SK-N-SH (cell line): ENCODE data around the gene KRT13. TPM values are rescaled to one million over a fixed set of nuclear protein-coding genes. Genes with fewer than 3 reads are reported as not detected.
A peak's percentile ranks its signal among the peaks of the same experiment; 100 is the strongest.

Source experiments
- CTCF ChIA-PET: fragments of 300-600, 350-600 bp; formaldehyde crosslinking; extraction: SDS; loops from one replicate; lab custom pipeline; 2021; lab: Yijun Ruan, JAX
- POLR2A ChIA-PET: fragments of 350-600 bp; sonication (Branson Sonifier 250); formaldehyde crosslinking; extraction: SDS; loops from one replicate; lab custom pipeline; 2020; ENCODE audit warnings: antibody characterized with exemption, inconsistent platforms; lab: Yijun Ruan, JAX
- DNase-seq: peaks from one replicate; pipeline ENCODE4 v3.0.0; 2012
- H2AFZ ChIP-seq: fragments of 200-600 bp; sonication (generic); 2 replicates; pipeline ENCODE4 v1.8.1; 2016; ENCODE audit warnings: antibody characterized with exemption, mild to moderate bottlenecking, low read depth
- H3F3A ChIP-seq: fragments of 200-600 bp; sonication (generic); replicated peaks from 2 replicates; pipeline ENCODE3; 2016; ENCODE audit warnings: antibody characterized with exemption, mild to moderate bottlenecking; ENCODE audit not compliant: insufficient read depth
- H3K27ac ChIP-seq, 2 experiments: fragments of 200-500 bp in 1 of 2; fragments of 200-600 bp in 1 of 2; sonication (Bioruptor generic) in 1 of 2; sonication (generic), shearing (Covaris generic) in 1 of 2; 2 replicates each; pipeline versions ENCODE4 v1.5.1 to v1.6.1; 2014 to 2016; ENCODE audit warnings: low read depth in 2 of 2, inconsistent platforms in 1 of 2, low read length in 1 of 2, mild to moderate bottlenecking in 1 of 2, mixed read lengths in 1 of 2
- H3K27me3 ChIP-seq: fragments of 200-600 bp; sonication (generic), shearing (Covaris generic); 2 replicates; pipeline ENCODE4 v1.6.1; 2016; ENCODE audit warnings: mixed run types; ENCODE audit not compliant: insufficient read depth
- H3K36me3 ChIP-seq, 2 experiments: fragments of 200-500 bp in 1 of 2; fragments of 200-600 bp in 1 of 2; sonication (Bioruptor generic) in 1 of 2; sonication (generic) in 1 of 2; replicated peaks in 1 of 2; 2 replicates each; pipeline versions ENCODE3 to v1.5.1; 2014 to 2016; ENCODE audit warnings: low read length in 1 of 2, mild to moderate bottlenecking in 1 of 2; ENCODE audit not compliant: insufficient read depth in 2 of 2, control insufficient read depth in 1 of 2
- H3K4me1 ChIP-seq, 2 experiments: fragments of 200-500 bp in 1 of 2; fragments of 200-600 bp in 1 of 2; sonication (Bioruptor generic) in 1 of 2; sonication (generic), shearing (Covaris generic) in 1 of 2; 2 replicates each; pipeline versions ENCODE4 v1.5.1 to v1.6.1; 2014 to 2016; ENCODE audit warnings: low read depth in 1 of 2, low read length in 1 of 2, mixed run types in 1 of 2; ENCODE audit not compliant: insufficient read depth in 2 of 2, control insufficient read depth in 1 of 2
- H3K4me2 ChIP-seq: fragments of 200-600 bp; sonication (generic), shearing (Covaris generic); 2 replicates; pipeline ENCODE4 v1.6.1; 2017; ENCODE audit warnings: mixed run types
- H3K4me3 ChIP-seq, 2 experiments: fragments of 200-500 bp in 1 of 2; fragments of 200-600 bp in 1 of 2; sonication (Bioruptor generic) in 1 of 2; sonication (generic), shearing (Covaris generic) in 1 of 2; 2 replicates each; pipeline versions ENCODE4 v1.5.1 to v1.8.1; 2014 to 2016; ENCODE audit warnings: low read depth in 2 of 2, inconsistent platforms in 1 of 2, low read length in 1 of 2, mild to moderate bottlenecking in 1 of 2, mixed read lengths in 1 of 2, moderate library complexity in 1 of 2
- H3K79me2 ChIP-seq: fragments of 200-600 bp; sonication (generic); 2 replicates; pipeline ENCODE4 v1.8.1; 2017; ENCODE audit warnings: mild to moderate bottlenecking; ENCODE audit not compliant: insufficient read depth
- H3K9ac ChIP-seq: fragments of 200-600 bp; sonication (generic); 2 replicates; pipeline ENCODE4 v1.6.1; 2017; ENCODE audit warnings: mixed run types
- H3K9me2 ChIP-seq: fragments of 200-600 bp; sonication (generic); 2 replicates; pipeline ENCODE4 v1.6.1; 2017; ENCODE audit warnings: mixed run types
- H3K9me3 ChIP-seq: fragments of 200-600 bp; sonication (generic); 2 replicates; pipeline ENCODE4 v1.6.1; 2017; ENCODE audit warnings: mixed run types, mild to moderate bottlenecking, moderate library complexity
- H4K20me1 ChIP-seq: fragments of 200-600 bp; sonication (generic); 2 replicates; pipeline ENCODE4 v1.6.1; 2017; ENCODE audit warnings: mild to moderate bottlenecking, mixed run types; ENCODE audit not compliant: insufficient read depth
- CTCF ChIP-seq: fragments of 200-600 bp; sonication (generic); IDR thresholded peaks from 2 replicates; pipeline ENCODE4 v1.6.1; 2017; ENCODE audit warnings: antibody characterized with exemption, mild to moderate bottlenecking, moderate library complexity
- ELF1 ChIP-seq: IDR thresholded peaks from 2 replicates; pipeline ENCODE4 v1.4.0; 2012
- EP300 ChIP-seq, 2 experiments: IDR thresholded peaks; 2 replicates each; pipeline versions ENCODE4 v1.4.0 to v1.6.1; 2012; ENCODE audit warnings: borderline replicate concordance in 1 of 2, low read depth in 1 of 2, low read length in 1 of 2
- FOXJ3 ChIP-seq: sonication (generic); formaldehyde crosslinking; IDR thresholded peaks from 2 replicates; pipeline ENCODE4 v1.5.1; 2020; ENCODE audit warnings: mild to moderate bottlenecking, missing genetic modification reagents
- GATA2 ChIP-seq: sonication (generic); formaldehyde crosslinking; IDR thresholded peaks from 2 replicates; pipeline ENCODE4 v1.5.0; 2020; ENCODE audit warnings: mild to moderate bottlenecking, missing genetic modification reagents
- MEF2A ChIP-seq: IDR thresholded peaks from 2 replicates; pipeline ENCODE4 v1.4.0; 2012; ENCODE audit warnings: low read depth, borderline replicate concordance
- MXI1 ChIP-seq: IDR thresholded peaks from 2 replicates; pipeline ENCODE4 v1.6.1; 2012; ENCODE audit warnings: mild to moderate bottlenecking, low read depth, low read length, improper control_type of control experiment
- NFIC ChIP-seq: IDR thresholded peaks from 2 replicates; pipeline ENCODE4 v1.4.0; 2012; ENCODE audit warnings: borderline replicate concordance
- NRF1 ChIP-seq: IDR thresholded peaks from 2 replicates; pipeline ENCODE4 v1.6.1; 2012; ENCODE audit warnings: low read depth, mild to moderate bottlenecking, low read length
- POLR2AphosphoS5 ChIP-seq: IDR thresholded peaks from 2 replicates; pipeline ENCODE4 v1.6.1; 2012; ENCODE audit warnings: low read depth, low read length
- TCF12 ChIP-seq: IDR thresholded peaks from 2 replicates; pipeline ENCODE4 v1.4.0; 2012
- YY1 ChIP-seq: IDR thresholded peaks from 2 replicates; pipeline ENCODE4 v1.4.0; 2012; ENCODE audit warnings: low read depth, mild to moderate bottlenecking
- ZBTB33 ChIP-seq: IDR thresholded peaks from 2 replicates; pipeline ENCODE4 v1.4.0; 2012; ENCODE audit warnings: low read depth, borderline replicate concordance
- WGBS: methylation state at CpG from one replicate; pipeline ENCODE4 v1.1.6; 2017; ENCODE audit warnings: low lambda C conversion rate; 5-methylcytosine and 5-hydroxymethylcytosine counted together
- polyA plus RNA-seq, 3 experiments: library from polyadenylated mRNA; depleted of rRNA; stranded (reverse); fragments of >200 nt; gene quantifications; 2 replicates each; pipeline ENCODE4 v1.2.3, GENCODE V29; 2012
- TF ChIP-seq, protein P1 (sequence below): IDR thresholded peaks from 2 replicates; pipeline ENCODE4; 2012
- TF ChIP-seq, protein P2 (sequence below): fragments of 150-350 bp; IDR thresholded peaks from 2 replicates; pipeline ENCODE4 v1.6.1; 2017; ENCODE audit warnings: antibody characterized with exemption, low read length, low read depth, borderline replicate concordance

Gene KRT13
- polyA plus RNA-seq, 1 of the 3 experiments (the other 2 are of a cell fraction) = 0.39 TPM

- H3K36me3 ChIP-seq = no peaks in the 10 kb centered on the region
- ChIA-PET CTCF (interaction anchor here (0.8 to 5.4 kb wide), 7 partner anchors 7 to 126 kb away, joined by 3 to 76 read pairs (median 4); partner anchors contain the start of genes KRT15 and KRT19), POLR2A (no interaction called here)
- H3K9ac ChIP-seq = no peak overlapping the region
- peaks cover 18% of the 10 kb centered on the region for H3F3A ChIP-seq
- H3K27ac ChIP-seq = peak overlapping the region in 1 of 2 experiments; percentile 7; a peak in 1 of 4 replicates
- peaks cover 17 to 43% of the 10 kb centered on the region in 2 experiments; a peak in 3 of 4 replicates for H3K4me1 ChIP-seq
- no peak overlapping the region for H3K4me2 ChIP-seq
- no peaks in the 10 kb centered on the region for H3K79me2 ChIP-seq
- H3K9me2 ChIP-seq = no peaks in the 10 kb centered on the region
- WGBS = 100% methylated on average over 2 of the region's 7 CpGs
- H2AFZ ChIP-seq = no peak overlapping the region
- H3K9me3 ChIP-seq = no peaks in the 10 kb centered on the region
- TF ChIP-seq GATA2 (CRISPR knock-in tag) (no peak), NFIC (no peak), NRF1 (no peak), POLR2AphosphoS5 (no peak), MEF2A (no peak), MXI1 (no peak), CTCF (no peak), EP300 (IDR thresholded peaks at IDR 0.05; ENCODE audit: borderline replicate concordance in 1 of 2, low read depth in 1 of 2, low read length in 1 of 2) (no peak), YY1 (no peak), TCF12 (no peak), ZBTB33 (no peak), FOXJ3 (no peak), ELF1 (no peak)
- TF ChIP-seq, protein P1, sequence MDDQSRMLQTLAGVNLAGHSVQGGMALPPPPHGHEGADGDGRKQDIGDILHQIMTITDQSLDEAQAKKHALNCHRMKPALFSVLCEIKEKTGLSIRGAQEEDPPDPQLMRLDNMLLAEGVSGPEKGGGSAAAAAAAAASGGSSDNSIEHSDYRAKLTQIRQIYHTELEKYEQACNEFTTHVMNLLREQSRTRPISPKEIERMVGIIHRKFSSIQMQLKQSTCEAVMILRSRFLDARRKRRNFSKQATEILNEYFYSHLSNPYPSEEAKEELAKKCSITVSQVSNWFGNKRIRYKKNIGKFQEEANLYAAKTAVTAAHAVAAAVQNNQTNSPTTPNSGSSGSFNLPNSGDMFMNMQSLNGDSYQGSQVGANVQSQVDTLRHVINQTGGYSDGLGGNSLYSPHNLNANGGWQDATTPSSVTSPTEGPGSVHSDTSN = no peak
- TF ChIP-seq, protein P2, sequence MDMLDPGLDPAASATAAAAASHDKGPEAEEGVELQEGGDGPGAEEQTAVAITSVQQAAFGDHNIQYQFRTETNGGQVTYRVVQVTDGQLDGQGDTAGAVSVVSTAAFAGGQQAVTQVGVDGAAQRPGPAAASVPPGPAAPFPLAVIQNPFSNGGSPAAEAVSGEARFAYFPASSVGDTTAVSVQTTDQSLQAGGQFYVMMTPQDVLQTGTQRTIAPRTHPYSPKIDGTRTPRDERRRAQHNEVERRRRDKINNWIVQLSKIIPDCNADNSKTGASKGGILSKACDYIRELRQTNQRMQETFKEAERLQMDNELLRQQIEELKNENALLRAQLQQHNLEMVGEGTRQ = no peak
- H3K4me3 ChIP-seq = no peak overlapping the region
- H4K20me1 ChIP-seq = no peaks in the 10 kb centered on the region
- no peak for DNase-seq
- no peaks in the 10 kb centered on the region for H3K27me3 ChIP-seq
Observed at GRCh38 chr17:41536741-41537613, 31.6 kb upstream of the KRT13 start.
